KG1 (cell line): Measurements from ENCODE around the gene ZNF213.
"Not testable (repeated sequence)": the region's sequence is repeated elsewhere in the genome, so short reads cannot be mapped to it uniquely, and the experiment has no call there.

Experiments
- DNase-seq: peaks from one replicate; lab custom pipeline; 2025; lab: John Stamatoyannopoulos, UW

The ZNF213 gene

DNA sequence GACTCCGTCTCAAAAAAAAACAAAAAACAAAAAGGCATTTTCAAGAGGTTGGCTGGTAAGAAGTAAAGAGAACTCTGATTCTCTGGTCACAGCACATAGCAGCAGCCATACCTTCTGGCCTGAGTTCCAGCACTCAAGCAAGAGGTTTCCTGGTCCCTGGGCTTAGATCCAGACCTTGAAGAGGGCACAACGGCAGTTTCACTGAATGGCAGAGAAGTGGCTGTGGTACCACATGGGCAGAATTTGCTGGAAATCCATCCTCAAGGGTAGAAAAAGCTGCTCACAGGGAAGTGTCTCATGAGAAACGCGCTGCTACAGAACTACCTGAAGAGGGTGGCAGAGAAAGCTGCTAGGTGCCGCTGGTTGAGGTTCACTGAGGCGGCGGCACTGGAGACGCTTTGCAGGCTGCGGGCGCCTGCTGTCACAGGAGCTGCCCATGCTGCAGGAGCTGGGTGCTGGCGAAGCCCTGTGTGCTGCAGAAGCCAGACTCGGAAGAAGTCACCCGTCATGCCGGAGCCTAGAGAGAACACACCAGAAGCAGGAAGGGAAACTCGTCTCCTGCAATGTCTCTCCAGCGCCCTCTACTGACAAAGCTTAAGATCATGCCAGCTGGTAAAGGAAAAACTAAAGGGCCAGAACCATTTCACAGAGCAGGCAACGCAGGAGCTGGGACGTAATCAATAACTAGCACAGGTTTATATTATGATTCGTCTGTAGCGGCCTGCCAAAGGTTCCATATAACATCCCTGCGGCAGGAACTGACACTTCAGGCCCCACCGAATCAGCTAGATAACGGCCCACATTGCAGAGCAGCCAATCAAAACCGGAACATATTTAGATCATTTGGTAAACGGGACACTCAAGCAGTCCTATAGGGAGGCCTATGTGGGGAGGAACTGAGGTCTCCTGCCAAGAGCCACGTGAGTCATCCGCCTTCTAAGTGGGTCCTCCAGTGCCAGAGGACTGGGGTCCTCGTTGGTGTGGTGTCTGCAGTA, 5.4 kb upstream of the ZNF213 start:
- DNase-seq = peak; percentile 71

GRCh38 chr16:3131755-3132377, 3.0 kb upstream of the ZNF213 start:
- peak; percentile 51 for DNase-seq

DNA sequence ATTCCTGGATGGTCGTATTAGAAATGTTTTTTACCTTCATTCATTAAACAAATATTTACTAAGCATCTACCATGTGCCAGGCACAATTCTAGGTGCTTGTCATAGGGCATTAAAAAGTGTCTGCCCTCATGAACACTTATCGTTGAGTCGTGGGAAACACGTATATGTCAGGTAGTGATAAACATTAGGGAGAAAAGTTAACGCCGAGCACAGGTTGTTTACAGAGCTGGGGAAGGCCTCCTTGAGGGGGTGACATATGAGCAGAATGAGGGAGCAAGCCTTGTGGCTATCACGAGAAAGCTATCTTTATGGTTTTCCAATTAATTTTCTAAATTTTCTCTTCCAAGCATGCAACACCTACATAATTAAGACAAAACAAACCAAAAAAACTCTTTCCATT, 985 bp upstream of the ZNF213 start:
- no peak for DNase-seq

- no peak for DNase-seq
These were observed 392 bp downstream of the ZNF213 start for GRCh38 chr16:3135126-3135715.

DNA sequence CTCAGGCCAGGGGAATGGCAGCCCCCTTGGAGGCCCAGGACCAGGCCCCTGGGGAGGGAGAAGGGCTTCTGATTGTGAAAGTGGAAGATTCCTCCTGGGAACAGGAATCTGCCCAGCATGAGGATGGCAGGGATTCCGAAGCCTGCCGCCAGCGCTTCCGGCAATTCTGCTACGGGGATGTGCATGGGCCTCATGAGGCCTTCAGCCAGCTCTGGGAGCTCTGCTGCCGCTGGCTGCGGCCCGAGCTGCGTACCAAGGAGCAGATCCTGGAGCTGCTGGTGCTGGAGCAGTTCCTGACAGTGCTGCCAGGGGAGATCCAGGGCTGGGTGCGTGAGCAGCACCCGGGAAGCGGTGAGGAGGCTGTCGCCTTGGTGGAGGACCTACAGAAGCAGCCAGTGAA, 2.4 kb downstream of the ZNF213 start:
- no peak for DNase-seq

DNA sequence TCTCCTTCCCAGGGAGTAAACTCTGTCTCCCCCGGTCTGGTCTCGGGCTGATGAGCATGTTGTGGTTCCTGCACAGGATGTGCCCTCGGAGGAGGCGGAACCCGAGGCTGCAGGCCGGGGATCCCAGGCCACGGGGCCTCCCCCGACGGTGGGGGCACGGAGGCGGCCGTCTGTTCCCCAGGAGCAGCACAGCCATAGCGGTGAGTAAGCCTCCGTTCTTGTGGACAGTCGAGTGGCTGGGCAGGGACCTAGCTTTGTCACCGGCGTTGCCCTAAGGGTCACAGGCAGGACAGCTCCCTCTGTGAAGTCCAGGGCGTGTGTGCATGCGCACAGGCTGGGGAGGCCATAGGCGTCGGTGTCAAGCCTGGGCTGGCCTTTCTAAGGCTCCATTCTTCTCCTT, 3.5 kb downstream of the ZNF213 start:
- DNase-seq = no peak

DNA sequence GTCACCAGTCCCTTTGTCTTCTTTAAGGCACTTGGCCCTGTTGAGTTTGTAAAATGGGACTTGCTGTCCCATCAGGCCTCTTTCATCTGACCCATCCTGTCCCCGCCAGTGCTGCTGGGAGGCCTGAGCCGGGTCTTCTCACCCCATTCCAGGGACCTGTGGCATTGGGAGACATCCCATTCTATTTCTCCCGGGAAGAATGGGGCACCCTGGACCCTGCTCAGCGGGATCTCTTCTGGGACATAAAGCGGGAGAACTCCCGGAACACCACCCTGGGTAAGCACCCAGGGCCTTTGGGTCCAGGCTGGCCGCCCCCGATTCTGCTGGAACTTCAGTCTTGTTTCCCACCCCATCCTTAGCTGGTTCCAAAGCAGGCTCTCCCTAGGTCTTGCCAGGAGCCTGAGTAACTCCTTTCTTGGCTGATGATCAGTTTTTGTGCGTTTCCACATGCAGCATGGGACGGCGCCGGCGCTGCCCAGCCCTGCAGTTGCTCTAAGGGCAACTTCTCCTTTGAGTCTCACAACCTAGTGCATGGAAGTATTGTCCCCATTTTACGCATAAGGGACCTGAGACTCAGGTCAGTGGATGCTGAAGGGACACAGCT, 4.1 kb downstream of the ZNF213 start:
- DNase-seq = no peak

DNA sequence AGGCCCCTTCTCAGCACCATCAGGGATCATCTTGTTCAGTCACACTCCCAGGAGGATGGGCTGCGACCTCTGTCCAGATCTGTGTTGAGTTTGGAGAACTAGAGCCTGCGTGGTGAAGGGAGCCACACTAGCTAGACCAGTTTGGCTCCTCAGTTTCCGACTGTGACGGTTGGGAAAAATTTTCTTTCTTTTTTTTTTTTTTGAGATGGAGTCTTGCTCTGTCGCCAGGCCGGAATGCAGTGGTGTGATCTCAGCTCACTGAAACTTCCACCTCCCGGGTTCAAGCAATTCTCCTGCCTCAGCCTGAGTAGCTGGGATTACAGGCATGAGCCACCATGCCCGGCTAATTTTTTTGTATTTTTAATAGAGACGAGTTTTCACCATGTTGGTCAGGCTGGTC, 4.7 kb downstream of the ZNF213 start:
- not testable (repeated sequence) for DNase-seq

GRCh38 chr16:3140603-3141427, 6.0 kb downstream of the ZNF213 start:
- no peak for DNase-seq

- no peak for DNase-seq
These were observed 7.0 kb downstream of the ZNF213 start for GRCh38 chr16:3141781-3142311.

GRCh38 chr16:3142327-3142726, 7.5 kb downstream of the ZNF213 start:
- no peak for DNase-seq

GRCh38 chr16:3142770-3143169, 7.9 kb downstream of the ZNF213 start:
- no peak for DNase-seq

- no peak for DNase-seq
These were observed 8.4 kb downstream of the ZNF213 start for GRCh38 chr16:3143189-3143588.

- DNase-seq = no peak
These were observed 8.9 kb downstream of the ZNF213 start for GRCh38 chr16:3143598-3144320.

DNA sequence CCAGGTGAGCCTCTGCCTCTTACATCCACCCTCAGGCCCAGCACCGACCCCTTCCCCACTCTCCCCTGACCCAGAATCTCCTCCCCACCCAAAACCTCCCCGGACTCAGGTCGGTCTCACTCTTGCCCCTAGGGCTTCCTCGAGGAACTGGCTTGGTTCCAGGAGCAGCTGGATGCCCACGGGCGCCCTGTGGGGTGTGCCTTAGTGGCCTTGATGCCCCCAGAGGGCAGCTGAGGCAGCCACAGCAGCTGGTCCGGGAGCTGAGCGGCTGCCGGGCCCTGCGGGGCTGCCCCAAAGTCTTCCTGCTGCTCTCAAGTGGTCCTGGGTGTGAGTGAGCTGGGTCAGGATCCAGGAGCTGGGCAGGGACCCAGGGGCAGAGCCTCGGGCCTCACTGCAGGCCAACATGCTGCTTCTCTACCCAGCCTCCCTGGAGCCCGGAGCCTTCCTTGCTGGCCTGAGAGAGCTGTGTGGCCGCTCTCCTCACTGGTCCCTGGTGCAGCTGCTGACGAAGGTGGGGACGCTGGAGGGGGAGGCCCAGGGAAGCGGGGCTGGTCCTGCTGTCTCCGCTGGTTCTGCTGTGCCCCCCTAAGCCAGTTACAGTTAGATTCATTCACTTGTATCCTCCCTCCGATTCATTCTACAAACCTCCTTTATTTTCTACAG, 9.6 kb downstream of the ZNF213 start:
- no peak for DNase-seq

- DNase-seq = no peak
These were observed 10.3 kb downstream of the ZNF213 start for GRCh38 chr16:3145151-3145550.

- DNase-seq = no peak
These were observed 10.8 kb downstream of the ZNF213 start for GRCh38 chr16:3145660-3146059.

DNA sequence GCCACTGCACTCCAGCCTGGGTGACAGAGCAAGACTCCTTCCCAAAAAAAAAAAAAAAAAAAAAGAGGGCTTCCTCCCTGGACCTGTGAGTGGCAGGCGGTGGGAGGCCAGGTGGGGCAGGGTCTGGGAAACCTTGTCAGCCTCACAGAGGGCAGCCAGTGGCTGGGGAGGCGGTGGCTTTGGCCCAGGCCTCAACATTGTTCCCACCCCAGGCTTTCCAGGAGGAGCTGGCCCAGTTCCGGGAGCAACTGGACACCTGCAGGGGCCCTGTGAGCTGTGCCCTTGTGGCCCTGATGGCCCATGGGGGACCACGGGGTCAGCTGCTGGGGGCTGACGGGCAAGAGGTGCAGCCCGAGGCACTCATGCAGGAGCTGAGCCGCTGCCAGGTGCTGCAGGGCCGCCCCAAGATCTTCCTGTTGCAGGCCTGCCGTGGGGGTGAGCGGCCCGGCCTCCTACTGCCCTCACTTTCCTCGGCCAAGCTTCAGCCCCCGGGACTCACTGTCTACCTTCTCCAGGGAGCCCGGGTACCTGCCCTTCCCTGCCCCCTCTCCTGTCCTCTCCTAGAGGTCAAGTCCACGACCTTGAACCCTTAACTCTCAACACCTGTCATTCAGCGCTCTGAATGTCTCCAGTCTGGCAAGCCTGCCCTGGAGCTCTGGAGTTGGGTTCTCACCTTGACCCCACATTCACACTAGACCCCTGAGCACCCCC, 12.4 kb downstream of the ZNF213 start:
- DNase-seq = no peak

- DNase-seq = no peak
These were observed 12.9 kb downstream of the ZNF213 start for GRCh38 chr16:3147757-3148104.
